AG09319 (cell line): Measurements from ENCODE around the gene NOL4L.
"Not testable (repeated sequence)": the region's sequence is repeated elsewhere in the genome, so short reads cannot be mapped to it uniquely, and the experiment has no call there.

Experiments used
- DNase-seq: peaks from one replicate; pipeline ENCODE4 v3.0.0-alpha.2; 2010; ENCODE audit warnings: low read depth; ENCODE audit errors: extremely low read depth
- CTCF ChIP-seq: IDR thresholded peaks from 2 replicates; pipeline ENCODE4 v1.5.1; 2011; ENCODE audit warnings: low read depth, mild to moderate bottlenecking, inconsistent platforms, low read length, moderate library complexity

Gene NOL4L

GRCh38 chr20:32595143-32595542, 10.0 kb upstream of the NOL4L start:
- no peak for DNase-seq
- TF ChIP-seq CTCF: no peak

- not testable (repeated sequence) for DNase-seq
These were observed 9.5 kb upstream of the NOL4L start for GRCh38 chr20:32594669-32595068.

GRCh38 chr20:32594204-32594603, 9.1 kb upstream of the NOL4L start:
- no peak for TF ChIP-seq CTCF
- no peak for DNase-seq

DNA sequence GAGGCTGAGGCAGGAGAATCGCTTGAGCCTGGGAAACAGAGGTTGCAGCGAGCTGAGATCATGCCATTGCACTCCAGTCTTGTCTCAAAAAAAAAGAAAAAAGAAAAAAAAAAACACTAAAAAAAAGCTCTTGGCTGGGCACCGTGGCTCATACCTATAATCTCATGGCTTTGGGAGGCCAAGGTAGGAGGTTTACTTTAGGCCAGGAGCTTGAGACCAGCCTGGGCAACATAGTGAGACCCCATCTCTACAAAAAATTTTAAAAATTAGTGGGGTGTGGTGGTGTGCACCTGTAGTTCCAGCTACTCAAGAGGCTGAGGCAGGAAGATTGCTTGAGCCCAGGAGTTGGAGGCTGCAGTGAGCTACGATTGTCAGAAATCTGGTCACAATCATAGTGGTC, 7.5 kb upstream of the NOL4L start:
- DNase-seq: not testable (repeated sequence)

DNA sequence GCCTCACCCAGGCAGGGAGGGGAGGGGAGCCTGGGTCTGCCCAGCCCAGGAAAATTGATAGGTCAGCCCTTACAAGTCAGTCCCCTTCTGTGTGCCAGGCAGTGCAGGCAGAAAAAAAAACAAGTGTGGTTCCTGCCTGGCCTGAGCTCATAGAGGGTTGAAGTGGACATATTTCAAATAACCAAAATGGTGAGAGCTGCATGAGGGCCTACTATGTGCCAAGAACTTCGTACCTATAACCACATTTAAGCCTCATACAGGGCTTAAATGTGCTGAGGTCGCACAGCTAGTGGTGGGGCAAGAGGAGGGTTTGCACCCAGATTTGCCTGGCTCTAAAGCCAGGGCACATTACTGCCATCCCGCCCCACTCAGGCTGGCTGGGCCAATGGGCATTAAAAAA, 6.9 kb upstream of the NOL4L start:
- DNase-seq: no peak
- TF ChIP-seq CTCF: no peak

GRCh38 chr20:32589769-32590168, 4.6 kb upstream of the NOL4L start:
- DNase-seq: no peak
- TF ChIP-seq CTCF: no peak

DNA sequence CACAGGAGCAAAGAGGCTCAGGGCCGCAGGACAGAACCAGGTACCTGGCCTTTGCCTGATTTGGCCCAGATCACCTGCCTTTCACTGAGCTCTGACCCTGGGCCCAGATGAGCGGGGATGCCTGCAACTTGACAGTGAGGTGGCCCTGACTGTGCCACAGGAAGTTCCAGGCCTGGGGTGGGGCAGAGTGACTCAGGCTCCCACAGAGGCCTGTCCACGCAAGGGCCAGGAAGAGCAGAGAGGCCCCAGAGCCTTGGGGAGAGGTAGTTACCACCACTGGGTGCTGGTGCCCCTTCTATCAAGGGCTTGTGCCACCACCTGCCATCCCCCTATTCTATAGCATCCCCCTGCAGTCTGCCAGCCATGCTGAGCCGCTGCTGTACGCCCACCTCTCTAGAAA, 4.1 kb upstream of the NOL4L start:
- TF ChIP-seq CTCF: no peak
- no peak for DNase-seq

DNA sequence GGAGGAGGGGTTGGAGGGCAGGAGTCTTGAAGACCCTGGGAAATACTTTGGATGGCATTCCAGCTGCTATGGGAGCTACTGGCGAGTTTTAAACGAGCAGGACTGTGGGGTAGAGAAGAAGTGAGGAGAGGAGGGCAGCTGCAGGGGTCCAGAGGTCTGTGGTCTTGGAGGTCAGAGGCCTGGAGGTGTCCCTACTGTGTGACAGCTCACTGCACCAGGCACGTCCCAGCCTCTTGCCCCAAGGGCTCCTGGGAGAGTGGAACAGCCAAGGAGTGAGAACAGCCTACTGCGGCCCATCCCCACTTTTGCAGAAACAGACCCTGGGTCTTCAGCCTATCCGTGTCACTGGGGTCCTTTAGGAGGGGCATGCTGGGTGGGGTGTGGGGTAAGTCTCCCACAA, 2.9 kb upstream of the NOL4L start:
- TF ChIP-seq CTCF: no peak
- DNase-seq: no peak

GRCh38 chr20:32586291-32586690, 1.2 kb upstream of the NOL4L start:
- no peak for TF ChIP-seq CTCF

More at GRCh38 chr20:32586291-32586690, 1.2 kb upstream of the NOL4L start:
- no peak for DNase-seq
